K562 (cell line): ENCODE data around the gene MACF1. TPM values are rescaled to one million over a fixed set of nuclear protein-coding genes. Genes with fewer than 3 reads are reported as not detected.
A peak's percentile ranks its signal among the peaks of the same experiment; 100 is the strongest.

Experiments
- ARNT ChIP-seq, 2 experiments: fragments of 450-650 bp; IDR thresholded peaks; 2 replicates each; pipeline ENCODE4 v1.6.1; 2016; ENCODE audit warnings: mild to moderate bottlenecking in 1 of 2
- DNMT1 ChIP-seq: fragments of 450-650 bp; IDR thresholded peaks from 2 replicates; pipeline ENCODE4 v1.6.1; 2016; ENCODE audit warnings: antibody characterized with exemption, mild to moderate bottlenecking
- FOSL1 ChIP-seq: fragments of 200-800 bp; sonication (Bioruptor generic); conservative IDR thresholded peaks from 2 replicates; pipeline ENCODE4 v1.6.1; 2016; ENCODE audit warnings: missing genetic modification characterization, missing compliant biosample characterization
- PHB ChIP-seq: fragments of 250-450 bp; sonication (Bioruptor Pico); IDR thresholded peaks from 2 replicates; pipeline ENCODE4 v1.5.0; 2021
- SREBF2 ChIP-seq: sonication (generic); formaldehyde crosslinking; IDR thresholded peaks from 2 replicates; pipeline ENCODE4 v1.4.0; 2020; ENCODE audit warnings: mild to moderate bottlenecking, missing genetic modification reagents
- TBP ChIP-seq: optimal IDR thresholded peaks from 2 replicates; pipeline ENCODE3; 2011; ENCODE audit warnings: low read depth, low read length, improper control_type of control experiment
- XRCC3 ChIP-seq: fragments of 450-650 bp; IDR thresholded peaks from 2 replicates; pipeline ENCODE4 v1.6.1; 2017; ENCODE audit warnings: mild to moderate bottlenecking, moderate library complexity
- ZEB2 ChIP-seq: fragments of 450-650 bp; IDR thresholded peaks from 2 replicates; pipeline ENCODE4 v1.6.1; 2016
- ZNF57 ChIP-seq: fragments of 450-650 bp; formaldehyde crosslinking; IDR thresholded peaks from 2 replicates; pipeline ENCODE4 v1.4.0; 2020; ENCODE audit warnings: mild to moderate bottlenecking, moderate library complexity
- polyA plus RNA-seq, 8 experiments: library from polyadenylated mRNA; depleted of rRNA in 4 of 8; stranded (reverse) in 5 of 8; unstranded in 3 of 8; fragments of >200 nt; fragmentation: Nextera tagmentation in 2 of 8; fragmentation: Illumina TruSeq in 1 of 8; extraction: Ambion mirVana in 2 of 8; extraction: Trizol in 1 of 8; gene quantifications; 2 replicates each; pipeline versions ENCODE4 v1.2.1 to v1.2.3, GENCODE V29; 2011 to 2014; ENCODE audit warnings: inconsistent platforms in 1 of 8, missing spikeins in 1 of 8
- total RNA-seq, 7 experiments: library from RNA; depleted of rRNA in 6 of 7; stranded (reverse); fragments of >200 nt in 6 of 7; fragmentation: Illumina TruSeq in 2 of 7; extraction: Trizol in 2 of 7; gene quantifications; 2 replicates each; pipeline versions ENCODE4 v1.2.1 to v1.2.3, GENCODE V29; 2011 to 2021; ENCODE audit warnings: low replicate concordance in 1 of 7
- TF ChIP-seq, protein P1 (sequence below): sonication (generic); formaldehyde crosslinking; IDR thresholded peaks from 2 replicates; pipeline ENCODE4 v1.8.0; 2022; ENCODE audit warnings: mild to moderate bottlenecking, missing genetic modification reagents
- TF ChIP-seq, protein P2 (sequence below): fragments of 450-650 bp; formaldehyde crosslinking; conservative IDR thresholded peaks from 2 replicates; pipeline ENCODE4 v1.4.0; 2022; ENCODE audit warnings: mild to moderate bottlenecking, missing genetic modification characterization
- TF ChIP-seq, protein P3 (sequence below): fragments of 250-450 bp; sonication (Bioruptor Pico); IDR thresholded peaks from 2 replicates; pipeline ENCODE4 v1.4.0; 2020
- TF ChIP-seq, protein P4 (sequence below), 2 experiments: fragments of 200-800 bp in 1 of 2; sonication (Bioruptor generic) in 1 of 2; sonication (generic) in 1 of 2; formaldehyde crosslinking in 1 of 2; IDR thresholded peaks in 1 of 2; conservative IDR thresholded peaks in 1 of 2; 2 replicates each; pipeline versions ENCODE4 v1.5.0 to v1.6.1; 2016 to 2020; ENCODE audit warnings: missing compliant biosample characterization in 1 of 2, missing genetic modification characterization in 1 of 2, missing genetic modification reagents in 1 of 2
- TF ChIP-seq, protein P5 (sequence below): sonication (generic); formaldehyde crosslinking; IDR thresholded peaks from 2 replicates; pipeline ENCODE4 v1.8.1; 2023; ENCODE audit warnings: missing genetic modification reagents, mild to moderate bottlenecking, borderline replicate concordance

MACF1 gene
- total and polyA plus RNA-seq, 9 of the 15 experiments (the other 6 are each of a cell fraction or from before 2014, with no cell fraction given), result 13.2 to 232 (median 112) TPM

DNA sequence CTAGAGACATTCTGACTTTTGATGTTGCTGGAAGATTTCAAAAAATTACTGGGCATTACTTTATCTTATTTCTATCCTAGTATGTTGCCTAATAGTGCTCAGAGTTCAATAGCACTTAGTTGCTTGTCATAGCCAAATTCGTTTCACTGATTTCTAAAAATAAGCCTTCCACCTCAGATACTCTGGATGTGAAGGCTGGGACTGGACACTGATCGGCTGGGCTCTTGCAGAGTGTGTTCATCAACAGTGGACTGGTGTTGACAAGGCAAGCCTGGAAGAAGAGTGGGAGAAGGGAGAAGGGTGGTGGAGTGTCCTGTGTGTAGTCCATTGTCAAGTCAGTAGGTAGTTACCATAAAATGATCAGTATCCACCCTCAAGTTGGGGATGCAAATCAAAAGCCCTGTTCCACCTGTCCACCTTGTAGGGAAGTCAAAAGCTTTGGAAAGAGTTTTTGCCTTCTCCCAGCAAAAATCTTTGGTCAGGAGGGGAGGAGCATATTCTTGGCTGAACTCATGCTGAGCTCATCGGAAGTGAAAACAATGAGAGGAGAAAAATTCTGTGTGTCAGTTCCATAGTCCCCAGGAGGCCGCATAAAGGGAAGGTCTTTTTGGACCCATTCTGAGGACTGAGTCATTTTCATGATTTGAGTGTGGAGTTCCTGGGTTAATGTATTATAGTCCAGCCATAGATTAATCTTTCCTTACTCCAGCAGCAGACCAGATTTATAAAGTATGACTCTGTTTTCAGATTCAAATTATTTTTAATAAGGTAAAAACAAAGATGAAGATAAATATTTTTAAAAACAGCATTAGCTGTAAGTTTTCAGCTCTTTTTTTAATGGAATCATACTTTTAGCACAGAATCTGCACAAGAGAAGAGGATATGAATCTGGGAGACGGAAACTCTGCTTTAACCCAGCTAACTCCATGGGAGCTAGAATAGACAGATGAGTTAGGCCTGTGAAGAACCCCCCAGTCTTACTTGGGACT lies 187.5 kb downstream of the MACF1 start (continued):
- TF ChIP-seq FOSL1 (tag) (peak; percentile 94), ZEB2 (peak; percentile 94), SREBF2 (CRISPR knock-in tag) (no peak), ZNF57 (CRISPR knock-in tag) (peak; percentile 33; the same call in 1 of the 2 replicates), DNMT1 (no peak), PHB (CRISPR knock-in tag) (no peak), XRCC3 (no peak), TBP (no peak), ARNT (IDR thresholded peaks at IDR 0.05) (peak in 1 of 2 experiments; percentile 85; a peak in 2 of 4 replicates)
- TF ChIP-seq, protein P1, sequence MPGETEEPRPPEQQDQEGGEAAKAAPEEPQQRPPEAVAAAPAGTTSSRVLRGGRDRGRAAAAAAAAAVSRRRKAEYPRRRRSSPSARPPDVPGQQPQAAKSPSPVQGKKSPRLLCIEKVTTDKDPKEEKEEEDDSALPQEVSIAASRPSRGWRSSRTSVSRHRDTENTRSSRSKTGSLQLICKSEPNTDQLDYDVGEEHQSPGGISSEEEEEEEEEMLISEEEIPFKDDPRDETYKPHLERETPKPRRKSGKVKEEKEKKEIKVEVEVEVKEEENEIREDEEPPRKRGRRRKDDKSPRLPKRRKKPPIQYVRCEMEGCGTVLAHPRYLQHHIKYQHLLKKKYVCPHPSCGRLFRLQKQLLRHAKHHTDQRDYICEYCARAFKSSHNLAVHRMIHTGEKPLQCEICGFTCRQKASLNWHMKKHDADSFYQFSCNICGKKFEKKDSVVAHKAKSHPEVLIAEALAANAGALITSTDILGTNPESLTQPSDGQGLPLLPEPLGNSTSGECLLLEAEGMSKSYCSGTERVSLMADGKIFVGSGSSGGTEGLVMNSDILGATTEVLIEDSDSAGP (CRISPR knock-in tag), result no peak
- TF ChIP-seq, protein P2, sequence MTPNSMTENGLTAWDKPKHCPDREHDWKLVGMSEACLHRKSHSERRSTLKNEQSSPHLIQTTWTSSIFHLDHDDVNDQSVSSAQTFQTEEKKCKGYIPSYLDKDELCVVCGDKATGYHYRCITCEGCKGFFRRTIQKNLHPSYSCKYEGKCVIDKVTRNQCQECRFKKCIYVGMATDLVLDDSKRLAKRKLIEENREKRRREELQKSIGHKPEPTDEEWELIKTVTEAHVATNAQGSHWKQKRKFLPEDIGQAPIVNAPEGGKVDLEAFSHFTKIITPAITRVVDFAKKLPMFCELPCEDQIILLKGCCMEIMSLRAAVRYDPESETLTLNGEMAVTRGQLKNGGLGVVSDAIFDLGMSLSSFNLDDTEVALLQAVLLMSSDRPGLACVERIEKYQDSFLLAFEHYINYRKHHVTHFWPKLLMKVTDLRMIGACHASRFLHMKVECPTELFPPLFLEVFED (CRISPR knock-in tag), result peak; percentile 87; the same call in 1 of the 2 replicates
- TF ChIP-seq, protein P3, sequence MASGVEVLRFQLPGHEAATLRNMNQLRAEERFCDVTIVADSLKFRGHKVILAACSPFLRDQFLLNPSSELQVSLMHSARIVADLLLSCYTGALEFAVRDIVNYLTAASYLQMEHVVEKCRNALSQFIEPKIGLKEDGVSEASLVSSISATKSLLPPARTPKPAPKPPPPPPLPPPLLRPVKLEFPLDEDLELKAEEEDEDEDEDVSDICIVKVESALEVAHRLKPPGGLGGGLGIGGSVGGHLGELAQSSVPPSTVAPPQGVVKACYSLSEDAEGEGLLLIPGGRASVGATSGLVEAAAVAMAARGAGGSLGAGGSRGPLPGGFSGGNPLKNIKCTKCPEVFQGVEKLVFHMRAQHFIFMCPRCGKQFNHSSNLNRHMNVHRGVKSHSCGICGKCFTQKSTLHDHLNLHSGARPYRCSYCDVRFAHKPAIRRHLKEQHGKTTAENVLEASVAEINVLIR (CRISPR knock-in tag), result peak; percentile 50; the same call in 1 of the 2 replicates
- TF ChIP-seq, protein P4, sequence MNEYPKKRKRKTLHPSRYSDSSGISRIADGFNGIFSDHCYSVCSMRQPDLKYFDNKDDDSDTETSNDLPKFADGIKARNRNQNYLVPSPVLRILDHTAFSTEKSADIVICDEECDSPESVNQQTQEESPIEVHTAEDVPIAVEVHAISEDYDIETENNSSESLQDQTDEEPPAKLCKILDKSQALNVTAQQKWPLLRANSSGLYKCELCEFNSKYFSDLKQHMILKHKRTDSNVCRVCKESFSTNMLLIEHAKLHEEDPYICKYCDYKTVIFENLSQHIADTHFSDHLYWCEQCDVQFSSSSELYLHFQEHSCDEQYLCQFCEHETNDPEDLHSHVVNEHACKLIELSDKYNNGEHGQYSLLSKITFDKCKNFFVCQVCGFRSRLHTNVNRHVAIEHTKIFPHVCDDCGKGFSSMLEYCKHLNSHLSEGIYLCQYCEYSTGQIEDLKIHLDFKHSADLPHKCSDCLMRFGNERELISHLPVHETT (CRISPR knock-in tag; conservative IDR thresholded peaks at IDR 0.05 in 1 of 2, IDR thresholded peaks at IDR 0.05 in 1 of 2), result no peak
- TF ChIP-seq, protein P5, sequence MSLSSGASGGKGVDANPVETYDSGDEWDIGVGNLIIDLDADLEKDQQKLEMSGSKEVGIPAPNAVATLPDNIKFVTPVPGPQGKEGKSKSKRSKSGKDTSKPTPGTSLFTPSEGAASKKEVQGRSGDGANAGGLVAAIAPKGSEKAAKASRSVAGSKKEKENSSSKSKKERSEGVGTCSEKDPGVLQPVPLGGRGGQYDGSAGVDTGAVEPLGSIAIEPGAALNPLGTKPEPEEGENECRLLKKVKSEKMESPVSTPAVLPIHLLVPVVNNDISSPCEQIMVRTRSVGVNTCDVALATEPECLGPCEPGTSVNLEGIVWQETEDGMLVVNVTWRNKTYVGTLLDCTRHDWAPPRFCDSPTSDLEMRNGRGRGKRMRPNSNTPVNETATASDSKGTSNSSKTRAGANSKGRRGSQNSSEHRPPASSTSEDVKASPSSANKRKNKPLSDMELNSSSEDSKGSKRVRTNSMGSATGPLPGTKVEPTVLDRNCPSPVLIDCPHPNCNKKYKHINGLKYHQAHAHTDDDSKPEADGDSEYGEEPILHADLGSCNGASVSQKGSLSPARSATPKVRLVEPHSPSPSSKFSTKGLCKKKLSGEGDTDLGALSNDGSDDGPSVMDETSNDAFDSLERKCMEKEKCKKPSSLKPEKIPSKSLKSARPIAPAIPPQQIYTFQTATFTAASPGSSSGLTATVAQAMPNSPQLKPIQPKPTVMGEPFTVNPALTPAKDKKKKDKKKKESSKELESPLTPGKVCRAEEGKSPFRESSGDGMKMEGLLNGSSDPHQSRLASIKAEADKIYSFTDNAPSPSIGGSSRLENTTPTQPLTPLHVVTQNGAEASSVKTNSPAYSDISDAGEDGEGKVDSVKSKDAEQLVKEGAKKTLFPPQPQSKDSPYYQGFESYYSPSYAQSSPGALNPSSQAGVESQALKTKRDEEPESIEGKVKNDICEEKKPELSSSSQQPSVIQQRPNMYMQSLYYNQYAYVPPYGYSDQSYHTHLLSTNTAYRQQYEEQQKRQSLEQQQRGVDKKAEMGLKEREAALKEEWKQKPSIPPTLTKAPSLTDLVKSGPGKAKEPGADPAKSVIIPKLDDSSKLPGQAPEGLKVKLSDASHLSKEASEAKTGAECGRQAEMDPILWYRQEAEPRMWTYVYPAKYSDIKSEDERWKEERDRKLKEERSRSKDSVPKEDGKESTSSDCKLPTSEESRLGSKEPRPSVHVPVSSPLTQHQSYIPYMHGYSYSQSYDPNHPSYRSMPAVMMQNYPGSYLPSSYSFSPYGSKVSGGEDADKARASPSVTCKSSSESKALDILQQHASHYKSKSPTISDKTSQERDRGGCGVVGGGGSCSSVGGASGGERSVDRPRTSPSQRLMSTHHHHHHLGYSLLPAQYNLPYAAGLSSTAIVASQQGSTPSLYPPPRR (CRISPR knock-in tag), result peak; percentile 33; the same call in 1 of the 2 replicates
